ENCODE data around the gene ZNF319. TPM values are rescaled to one million over a fixed set of nuclear protein-coding genes. Genes with fewer than 3 reads are reported as not detected.
A peak's percentile ranks its signal among the peaks of the same experiment; 100 is the strongest.

Gene ZNF319
- total RNA-seq, 1 experiment from 2014 or later, result 5.5 TPM

GRCh38 chr16:57945740-57946138, 54.7 kb downstream of the ZNF319 start:
- TF ChIP-seq CTCF (IDR thresholded peaks at IDR 0.05) (peak; percentile 22; the same call in 1 of the 2 replicates), ZSCAN18 (CRISPR knock-in tag; IDR thresholded peaks at IDR 0.05) (no peak)
- H3K27ac Mint-ChIP-seq, result no peak overlapping the region
- peaks cover 6% of the 10 kb centered on the region; the same call in 1 of the 2 replicates for H3K4me1 Mint-ChIP-seq
- H3K9me3 Mint-ChIP-seq, result peaks cover 5% of the 10 kb centered on the region; the same call in 1 of the 2 replicates
- no peak overlapping the region for H3K4me3 Mint-ChIP-seq
- peak; percentile 68 for ATAC-seq
- ChIA-PET POLR2A (interaction anchor here (1.0 kb wide), 1 partner anchor 39 kb away, joined by 3 read pairs; no protein-coding TSS in a partner anchor), CTCF (interaction anchor here (0.6 to 1.7 kb wide), 17 partner anchors 10 to 176 kb away, joined by 3 to 19 read pairs (median 4); partner anchors contain the start of gene USB1)
- H3K36me3 Mint-ChIP-seq, result no peaks in the 10 kb centered on the region
- DNase-seq (ENCODE audit: low spot score), result no peak
- H3K27me3 Mint-ChIP-seq (ENCODE audit: low read depth), result no peaks in the 10 kb centered on the region

GRCh38 chr16:57944970-57945739, 55.3 kb downstream of the ZNF319 start:
- TF ChIP-seq ZNF121 (CRISPR knock-in tag; IDR thresholded peaks at IDR 0.05), result peak; percentile 58; the same call in 1 of the 2 replicates
- TF ChIP-seq STAT6 (CRISPR knock-in tag; conservative IDR thresholded peaks at IDR 0.05; ENCODE audit: low read depth), result no peak
- no peak for TF ChIP-seq CBFB (CRISPR knock-in tag; IDR thresholded peaks at IDR 0.05; ENCODE audit: low read depth)
- TF ChIP-seq IRF1 (CRISPR knock-in tag; IDR thresholded peaks at IDR 0.05), result no peak
- TF ChIP-seq SOX15 (CRISPR knock-in tag; IDR thresholded peaks at IDR 0.05), result no peak
- no peak for TF ChIP-seq ZNF396 (CRISPR knock-in tag; IDR thresholded peaks at IDR 0.05; ENCODE audit: borderline replicate concordance)
- 0 out of 2 replicates have a peak, but pooled peaks have one; percentile 38 for TF ChIP-seq GTF2I (CRISPR knock-in tag; conservative IDR thresholded peaks at IDR 0.05)
- Mint-ChIP-seq H3K4me1 (peaks cover 6% of the 10 kb centered on the region; the same call in 1 of the 2 replicates), H3K27ac (no peak overlapping the region), H3K36me3 (no peaks in the 10 kb centered on the region), H3K4me3 (no peak overlapping the region), H3K9me3 (peaks cover 5% of the 10 kb centered on the region; the same call in 1 of the 2 replicates), H3K27me3 (ENCODE audit: low read depth) (no peaks in the 10 kb centered on the region)
- no peak for DNase-seq (ENCODE audit: low spot score)
- POLR2A ChIA-PET, result interaction anchor here (1.0 kb wide), 1 partner anchor 39 kb away, joined by 3 read pairs; no protein-coding TSS in a partner anchor
- ATAC-seq, result no peak
- CTCF ChIA-PET, result interaction anchor here (0.6 to 1.7 kb wide), 16 partner anchors 9 to 170 kb away, joined by 3 to 19 read pairs (median 4); partner anchors contain the start of gene USB1

Other genes starting within 250 kb of the ZNF319 start
- gene KIFC3, start 198.2 kb downstream of the ZNF319 start, total RNA-seq (2021), result 9.2 to 11.6 TPM (median 10.0 TPM) in 3 replicates
- not detected in 3 replicates for gene CNGB1, start 29.5 kb downstream of the ZNF319 start, total RNA-seq (2021)
- 67.1 to 75.2 TPM (median 69.6 TPM) in 3 replicates for gene USB1, start 735 bp upstream of the ZNF319 start, total RNA-seq (2021)
- gene MMP15, start 25.1 kb upstream of the ZNF319 start, total RNA-seq (2021), result 55.5 to 60.7 TPM (median 58.2 TPM) in 3 replicates
- gene CFAP20, start 128.7 kb upstream of the ZNF319 start, total RNA-seq (2021), result 41.9 to 46.9 TPM (median 42.4 TPM) in 3 replicates
- 113 to 118 TPM (median 114 TPM) in 3 replicates for gene CSNK2A2, start 197.4 kb upstream of the ZNF319 start, total RNA-seq (2021)